ENCODE data around the gene TAOK1.

Gene TAOK1

DNA sequence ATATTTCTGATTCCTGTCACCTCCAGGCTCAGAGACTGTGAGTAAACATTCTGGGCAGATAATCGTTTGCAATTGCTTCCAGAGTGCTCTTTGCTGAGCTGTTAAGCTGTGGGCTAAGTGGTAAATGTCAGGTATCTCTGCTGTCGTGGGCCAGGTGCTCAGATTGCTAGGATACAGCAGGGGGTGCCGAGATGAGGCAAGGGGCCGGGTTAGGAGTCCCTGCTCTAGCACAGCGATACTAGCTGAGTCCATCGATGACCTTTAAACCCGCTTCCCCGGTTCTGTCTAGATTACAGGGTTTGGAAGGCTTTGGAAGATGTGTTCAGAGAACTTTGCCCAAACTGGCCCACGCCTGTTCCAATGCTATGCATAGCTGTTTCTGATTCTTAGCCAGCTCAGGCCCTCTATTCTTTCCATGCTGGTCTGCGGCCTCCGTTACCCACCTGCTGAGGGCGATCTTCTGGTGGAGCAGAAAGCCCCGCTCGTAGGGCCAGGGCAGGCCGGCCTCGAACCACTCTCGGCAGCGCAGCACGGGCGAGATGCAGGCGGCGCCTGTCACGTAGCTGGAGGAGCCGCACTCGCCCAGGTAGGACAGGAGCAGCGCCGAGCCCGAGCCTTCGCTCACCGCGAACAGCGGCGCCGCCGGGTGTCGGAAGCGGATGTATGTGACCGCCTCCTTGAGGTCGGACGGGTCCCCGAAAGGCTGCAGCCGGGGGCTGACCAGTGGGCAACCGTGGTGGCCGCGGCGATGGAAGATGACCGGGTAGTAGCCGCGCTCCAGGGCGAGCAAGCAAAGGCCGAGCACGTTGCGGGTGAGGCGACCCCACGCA lies 175.7 kb downstream of the TAOK1 start:
- no peak for DNase-seq (ENCODE audit: low read depth, low spot score)
- TF ChIP-seq CTCF (IDR thresholded peaks at IDR 0.05; ENCODE audit: insufficient read depth, low read length, missing control alignments) = no peak
- CTCF ChIA-PET = interaction anchor here (2.4 to 15.4 kb wide), 6 partner anchors 9 to 198 kb away, joined by 7 to 222 read pairs (median 16); no protein-coding TSS in a partner anchor
- POLR2A ChIA-PET = no interaction called here
- H3K4me3 ChIP-seq (ENCODE audit: low read depth, low read length) = peak overlapping the region; percentile 56

DNA sequence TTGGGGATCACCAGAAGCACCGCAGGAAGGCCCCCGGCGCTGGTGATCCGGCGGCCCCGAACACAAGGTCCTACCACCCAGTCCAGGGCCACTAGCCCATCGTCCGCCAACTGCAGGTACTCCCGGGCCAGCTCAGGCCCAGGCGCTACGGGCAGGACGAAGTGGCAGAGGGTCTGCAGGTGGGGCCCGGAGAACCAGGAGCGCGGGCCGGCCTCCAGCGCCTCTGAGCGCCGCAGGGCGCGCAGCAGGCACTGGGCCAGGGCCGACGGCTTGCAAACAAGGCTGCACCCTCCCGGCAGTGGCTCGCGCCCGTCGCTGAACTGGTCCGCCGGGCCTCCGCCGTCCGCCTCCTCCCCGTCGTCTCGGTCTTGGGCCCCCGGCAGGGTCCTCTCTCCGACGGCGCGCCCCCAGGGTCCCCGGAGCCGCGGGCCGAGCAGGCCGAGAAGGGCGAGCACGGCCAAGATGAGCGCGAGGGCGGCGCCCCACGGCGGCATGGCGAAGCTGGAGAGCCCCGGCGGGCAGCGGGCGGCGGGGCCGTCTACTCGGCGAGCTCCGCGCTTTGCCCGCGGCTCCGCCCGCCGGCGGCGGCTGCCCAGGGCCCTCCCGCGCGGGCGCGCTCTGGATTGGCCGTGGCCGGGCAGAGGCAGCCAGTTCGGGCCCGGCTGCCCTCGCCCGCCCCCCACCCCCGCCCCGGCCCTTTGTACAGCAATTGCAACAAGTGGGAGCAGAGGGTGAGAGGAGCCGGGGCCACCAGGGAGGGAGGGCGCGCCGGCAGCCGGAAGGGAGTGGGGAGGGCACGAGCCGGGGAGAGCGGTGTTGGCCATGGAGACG lies 176.5 kb downstream of the TAOK1 start, which contains the start of gene ABHD15:
TSS of gene ABHD15 (minus strand) at position 565 of the 831 bp plus-strand sequence. CDS start at position 494, 71 bp downstream.
- no peak for DNase-seq (ENCODE audit: low read depth, low spot score)
- POLR2A ChIA-PET = interaction anchor here (0.7 to 0.9 kb wide), 2 partner anchors 9 to 1921 kb away, joined by 3 read pairs; no protein-coding TSS in a partner anchor
- peak within 1 kb of the TSS; percentile 77 for H3K4me3 ChIP-seq (ENCODE audit: low read depth, low read length)
- CTCF ChIA-PET = interaction anchor here (0.6 to 15.4 kb wide), 10 partner anchors 8 to 349 kb away, joined by 3 to 222 read pairs (median 12); no protein-coding TSS in a partner anchor
- TF ChIP-seq CTCF (IDR thresholded peaks at IDR 0.05; ENCODE audit: insufficient read depth, low read length, missing control alignments) = no peak

DNA sequence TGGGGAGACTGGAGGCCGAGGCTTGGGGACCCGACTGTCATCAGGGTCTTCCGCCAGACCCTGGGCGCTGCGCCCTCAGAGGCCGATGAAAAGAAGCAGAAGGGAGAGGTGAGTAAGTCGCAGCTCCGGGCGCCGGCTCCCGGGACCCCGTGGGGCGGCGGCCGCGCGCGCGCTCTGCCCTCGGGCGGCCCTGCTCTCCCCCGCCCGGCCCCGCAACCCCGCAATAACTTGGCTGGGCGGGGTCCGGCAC lies 177.1 kb downstream of the TAOK1 start:
- no peak for TF ChIP-seq CTCF (IDR thresholded peaks at IDR 0.05; ENCODE audit: insufficient read depth, low read length, missing control alignments)
- ChIA-PET POLR2A (interaction anchor here (0.7 to 0.9 kb wide), 2 partner anchors 9 to 1920 kb away, joined by 3 read pairs; no protein-coding TSS in a partner anchor), CTCF (interaction anchor here (1.1 to 15.4 kb wide), 10 partner anchors 8 to 200 kb away, joined by 3 to 222 read pairs (median 12); no protein-coding TSS in a partner anchor)
- DNase-seq (ENCODE audit: low read depth, low spot score) = no peak
- peak overlapping the region; percentile 77 for H3K4me3 ChIP-seq (ENCODE audit: low read depth, low read length)

DNA sequence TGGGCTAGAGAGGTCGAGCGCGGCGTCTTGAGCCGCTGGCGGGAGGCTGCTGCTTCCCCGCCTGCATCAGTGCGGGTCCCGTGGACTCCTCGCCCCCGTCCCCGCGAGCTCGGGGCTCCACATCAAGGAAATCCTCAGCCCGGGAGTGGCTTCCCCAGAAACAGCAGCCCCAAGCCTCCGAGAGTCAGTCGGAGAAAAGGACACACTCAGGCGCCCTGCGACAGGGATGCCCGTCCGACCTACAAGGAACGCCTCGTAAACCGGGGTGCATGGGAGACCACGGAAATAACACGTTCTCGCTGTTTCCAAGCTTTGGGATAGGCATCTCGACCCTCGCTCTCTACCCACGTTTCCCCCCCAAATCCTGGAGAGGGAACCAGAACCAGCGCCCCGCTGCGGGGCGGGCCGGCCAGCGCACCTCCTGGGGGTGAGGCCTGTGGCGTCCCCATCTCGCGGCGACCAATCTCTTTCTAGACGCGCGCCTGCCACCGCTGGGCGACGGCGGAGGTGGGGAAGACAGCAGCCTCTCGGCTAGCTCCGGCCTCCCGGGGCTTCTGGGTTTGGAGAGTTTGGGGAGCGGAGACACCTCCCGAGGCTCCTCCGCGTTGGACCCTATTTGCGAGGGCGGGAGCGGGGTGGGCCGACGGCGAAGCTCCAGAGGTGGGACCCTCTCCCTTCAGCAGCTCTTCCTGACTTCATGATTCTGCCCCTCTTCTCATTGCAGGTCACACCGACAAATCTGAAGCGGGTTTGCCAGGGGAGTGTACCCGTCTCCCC lies 177.6 kb downstream of the TAOK1 start:
- no peak for DNase-seq (ENCODE audit: low read depth, low spot score)
- TF ChIP-seq CTCF (IDR thresholded peaks at IDR 0.05; ENCODE audit: insufficient read depth, low read length, missing control alignments) = peak; percentile 45
- H3K4me3 ChIP-seq (ENCODE audit: low read depth, low read length) = peak overlapping the region; percentile 77
- CTCF ChIA-PET = interaction anchor here (0.7 to 15.4 kb wide), 10 partner anchors 9 to 277 kb away, joined by 3 to 222 read pairs (median 10); no protein-coding TSS in a partner anchor
- POLR2A ChIA-PET = interaction anchor here (0.6 to 0.7 kb wide), 2 partner anchors 14 to 1920 kb away, joined by 3 to 5 read pairs; no protein-coding TSS in a partner anchor

DNA sequence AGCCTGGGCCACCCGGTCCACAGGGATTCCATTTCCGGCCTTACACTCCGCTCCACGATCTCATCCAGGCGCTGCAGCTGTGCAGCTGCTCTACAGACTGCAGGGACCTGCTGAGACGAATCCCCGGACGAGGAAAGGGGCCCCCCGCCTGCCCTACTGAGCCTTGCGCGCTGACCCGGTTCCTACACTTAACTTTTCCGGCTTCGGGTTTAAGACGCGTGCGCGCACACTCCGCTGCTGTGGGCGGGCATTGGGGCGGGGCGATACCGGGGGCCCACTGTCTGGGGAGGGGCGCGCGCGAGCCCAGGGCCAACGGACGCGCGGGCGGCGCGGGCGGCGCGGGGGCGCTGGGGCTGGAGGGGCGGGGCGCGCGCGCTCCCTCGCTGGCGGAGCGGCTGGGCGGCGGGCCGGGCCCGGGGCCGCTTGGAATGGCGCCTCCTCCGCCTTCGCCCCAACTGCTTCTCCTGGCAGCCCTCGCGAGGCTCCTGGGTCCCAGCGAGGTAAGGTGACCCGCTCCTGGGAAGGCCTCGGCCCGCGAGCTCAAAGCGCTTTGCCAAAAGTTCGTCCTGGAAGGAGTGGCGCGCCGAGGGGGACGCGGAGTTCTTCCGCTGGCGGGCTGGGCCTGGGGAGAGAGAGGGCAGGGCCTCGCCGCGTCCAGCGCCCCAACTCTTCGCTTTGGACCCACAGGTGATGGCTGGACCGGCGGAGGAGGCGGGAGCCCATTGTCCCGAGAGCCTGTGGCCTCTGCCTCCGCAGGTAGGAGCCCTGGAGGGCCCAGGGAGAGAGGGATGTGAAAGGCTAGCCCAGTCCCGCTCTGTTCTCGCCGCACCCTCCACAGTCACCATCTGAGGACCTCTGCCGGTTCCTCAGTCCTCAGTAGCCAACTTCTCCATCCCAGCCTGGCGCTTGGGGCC lies 178.4 kb downstream of the TAOK1 start, which contains the start of gene TP53I13:
TSS of gene TP53I13 (plus strand) at position 371 of the 914 bp plus-strand sequence. CDS start at position 429, 58 bp downstream.
- POLR2A ChIA-PET = interaction anchor here (0.6 to 1.5 kb wide), 2 partner anchors 12 to 15 kb away, joined by 4 to 5 read pairs; no protein-coding TSS in a partner anchor
- CTCF ChIA-PET = interaction anchor here (0.7 to 20.8 kb wide), 13 partner anchors 10 to 201 kb away, joined by 3 to 222 read pairs (median 13); no protein-coding TSS in a partner anchor
- no peak for TF ChIP-seq CTCF (IDR thresholded peaks at IDR 0.05; ENCODE audit: insufficient read depth, low read length, missing control alignments)
- DNase-seq (ENCODE audit: low read depth, low spot score) = no peak
- peak within 1 kb of the TSS; percentile 77 for H3K4me3 ChIP-seq (ENCODE audit: low read depth, low read length)
